SK-N-SH (cell line): Measurements from ENCODE around the gene RANGAP1.

ENCODE experiments used
- EP300 ChIP-seq, 2 experiments: IDR thresholded peaks; 2 replicates each; pipeline versions ENCODE4 v1.4.0 to v1.6.1; 2012; ENCODE audit warnings: borderline replicate concordance in 1 of 2, low read depth in 1 of 2, low read length in 1 of 2
- EZH2phosphoT487 ChIP-seq: fragments of 200-600 bp; sonication (generic); IDR thresholded peaks from 2 replicates; pipeline ENCODE4 v1.6.1; 2017; ENCODE audit warnings: low read depth, mixed run types, mild to moderate bottlenecking, antibody characterized with exemption, moderate library complexity, borderline replicate concordance
- FOXM1 ChIP-seq: IDR thresholded peaks from 2 replicates; pipeline ENCODE4 v1.4.0; 2012; ENCODE audit warnings: low read depth, mild to moderate bottlenecking
- MAX ChIP-seq: IDR thresholded peaks from 2 replicates; pipeline ENCODE4 v1.4.0; 2012; ENCODE audit warnings: low read depth
- MXI1 ChIP-seq: IDR thresholded peaks from 2 replicates; pipeline ENCODE4 v1.6.1; 2012; ENCODE audit warnings: mild to moderate bottlenecking, low read depth, low read length, improper control_type of control experiment
- POLR2AphosphoS5 ChIP-seq: IDR thresholded peaks from 2 replicates; pipeline ENCODE4 v1.6.1; 2012; ENCODE audit warnings: low read depth, low read length
- RCOR1 ChIP-seq: fragments of 150-350 bp; IDR thresholded peaks from 2 replicates; pipeline ENCODE4 v1.6.1; 2017; ENCODE audit warnings: antibody characterized with exemption, low read length
- RFX5 ChIP-seq: IDR thresholded peaks from 2 replicates; pipeline ENCODE4 v1.6.1; 2012; ENCODE audit warnings: mild to moderate bottlenecking, improper control_type of control experiment, low read length
- TAF1 ChIP-seq: IDR thresholded peaks from 2 replicates; pipeline ENCODE4 v1.6.1; 2012; ENCODE audit warnings: low read depth, mild to moderate bottlenecking, low read length, moderate library complexity, borderline replicate concordance
- USF2 ChIP-seq: fragments of 150-350 bp; IDR thresholded peaks from 2 replicates; pipeline ENCODE4 v1.6.1; 2017; ENCODE audit warnings: antibody characterized with exemption, low read length, low read depth, borderline replicate concordance
- TF ChIP-seq, protein P1 (sequence below): fragments of 200-600 bp; sonication (generic); IDR thresholded peaks from 2 replicates; pipeline ENCODE4 v1.6.1; 2017; ENCODE audit warnings: antibody characterized with exemption, mild to moderate bottlenecking, moderate library complexity

GRCh38 chr22:41308054-41308453 lies 22.1 kb upstream of the RANGAP1 start:
- no peak for TF ChIP-seq RCOR1
- no peak for TF ChIP-seq EZH2phosphoT487
- no peak for TF ChIP-seq TAF1
- no peak for TF ChIP-seq MAX
- TF ChIP-seq RFX5, result no peak
- no peak for TF ChIP-seq FOXM1
- TF ChIP-seq, protein P1, sequence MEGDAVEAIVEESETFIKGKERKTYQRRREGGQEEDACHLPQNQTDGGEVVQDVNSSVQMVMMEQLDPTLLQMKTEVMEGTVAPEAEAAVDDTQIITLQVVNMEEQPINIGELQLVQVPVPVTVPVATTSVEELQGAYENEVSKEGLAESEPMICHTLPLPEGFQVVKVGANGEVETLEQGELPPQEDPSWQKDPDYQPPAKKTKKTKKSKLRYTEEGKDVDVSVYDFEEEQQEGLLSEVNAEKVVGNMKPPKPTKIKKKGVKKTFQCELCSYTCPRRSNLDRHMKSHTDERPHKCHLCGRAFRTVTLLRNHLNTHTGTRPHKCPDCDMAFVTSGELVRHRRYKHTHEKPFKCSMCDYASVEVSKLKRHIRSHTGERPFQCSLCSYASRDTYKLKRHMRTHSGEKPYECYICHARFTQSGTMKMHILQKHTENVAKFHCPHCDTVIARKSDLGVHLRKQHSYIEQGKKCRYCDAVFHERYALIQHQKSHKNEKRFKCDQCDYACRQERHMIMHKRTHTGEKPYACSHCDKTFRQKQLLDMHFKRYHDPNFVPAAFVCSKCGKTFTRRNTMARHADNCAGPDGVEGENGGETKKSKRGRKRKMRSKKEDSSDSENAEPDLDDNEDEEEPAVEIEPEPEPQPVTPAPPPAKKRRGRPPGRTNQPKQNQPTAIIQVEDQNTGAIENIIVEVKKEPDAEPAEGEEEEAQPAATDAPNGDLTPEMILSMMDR, result no peak
- TF ChIP-seq USF2, result no peak
- no peak for TF ChIP-seq POLR2AphosphoS5
- TF ChIP-seq EP300 (IDR thresholded peaks at IDR 0.05; ENCODE audit: borderline replicate concordance in 1 of 2, low read depth in 1 of 2, low read length in 1 of 2), result no peak
- TF ChIP-seq MXI1, result no peak
